GM23338 (cell line): Measurements from ENCODE around the gene DNM1L. TPM values are rescaled to one million over a fixed set of nuclear protein-coding genes. Genes with fewer than 3 reads are reported as not detected.

ENCODE experiments used
- ATAC-seq: fragments of 200-7000 bp; cut with Tn5 transposase; 3 replicates; pipeline ENCODE4 v1.9.1; 2020
- DNase-seq: peaks from one replicate; pipeline ENCODE4 v3.0.0-alpha.2; 2015; ENCODE audit warnings: low spot score
- H2AFZ ChIP-seq: fragments of 200-600 bp; sonication (generic); 2 replicates; pipeline ENCODE4 v1.8.0; 2016; ENCODE audit warnings: antibody characterized with exemption, mild to moderate bottlenecking, moderate library complexity
- H3F3A ChIP-seq: fragments of 200-600 bp; sonication (generic); replicated peaks from 2 replicates; pipeline ENCODE4 v1.8.0; 2017; ENCODE audit warnings: antibody characterized with exemption, mixed run types, low read depth
- H3K27ac ChIP-seq: fragments of 200-600 bp; sonication (generic); 2 replicates; pipeline ENCODE4 v1.6.1; 2016; ENCODE audit warnings: low read depth
- H3K27me3 ChIP-seq: fragments of 200-600 bp; sonication (generic); 2 replicates; pipeline ENCODE4 v1.8.0; 2016; ENCODE audit warnings: mild to moderate bottlenecking, mixed run types, moderate library complexity; ENCODE audit not compliant: insufficient read depth
- H3K36me3 ChIP-seq: fragments of 200-600 bp; sonication (generic); 2 replicates; pipeline ENCODE4 v1.8.0; 2016; ENCODE audit warnings: mild to moderate bottlenecking; ENCODE audit not compliant: insufficient read depth
- H3K4me1 ChIP-seq: fragments of 200-600 bp; sonication (generic); 2 replicates; pipeline ENCODE4 v1.8.0; 2016; ENCODE audit warnings: mild to moderate bottlenecking, moderate library complexity; ENCODE audit not compliant: insufficient read depth
- H3K4me2 ChIP-seq: fragments of 200-600 bp; sonication (generic); 2 replicates; pipeline ENCODE4 v1.7.1; 2017; ENCODE audit warnings: mixed run types
- H3K4me3 ChIP-seq: fragments of 200-600 bp; sonication (generic); 2 replicates; pipeline ENCODE4 v1.6.1; 2016; ENCODE audit warnings: mixed run types
- H3K79me2 ChIP-seq: fragments of 200-600 bp; sonication (generic); replicated peaks from 2 replicates; pipeline ENCODE4 v1.8.0; 2017; ENCODE audit warnings: mild to moderate bottlenecking; ENCODE audit not compliant: insufficient read depth
- H3K9me2 ChIP-seq: fragments of 200-600 bp; sonication (generic); 2 replicates; pipeline ENCODE4 v1.8.0; 2017; ENCODE audit not compliant: insufficient read depth
- H4K20me1 ChIP-seq: fragments of 200-600 bp; sonication (generic); replicated peaks from 2 replicates; pipeline ENCODE4 v1.8.0; 2017; ENCODE audit warnings: mild to moderate bottlenecking; ENCODE audit not compliant: insufficient read depth
- H3K27ac Mint-ChIP-seq: 2 replicates; pipeline ENCODE4 v1.8.0; 2020; ENCODE audit warnings: inconsistent platforms, mild to moderate bottlenecking, moderate library complexity, mixed read lengths
- H3K27me3 Mint-ChIP-seq: 3 replicates; pipeline ENCODE4 v1.8.0; 2022; ENCODE audit warnings: low read depth, mild to moderate bottlenecking, moderate library complexity, mixed read lengths, inconsistent platforms; ENCODE audit not compliant: insufficient read depth, poor library complexity
- H3K36me3 Mint-ChIP-seq: 3 replicates; pipeline ENCODE4 v1.8.0; 2021; ENCODE audit warnings: low read depth, mild to moderate bottlenecking, inconsistent platforms, moderate library complexity, mixed read lengths
- H3K4me1 Mint-ChIP-seq: 3 replicates; pipeline ENCODE4 v1.8.0; 2020; ENCODE audit warnings: mild to moderate bottlenecking, inconsistent platforms, mixed read lengths
- H3K4me3 Mint-ChIP-seq: 3 replicates; pipeline ENCODE4 v1.8.0; 2021; ENCODE audit warnings: moderate library complexity, mild to moderate bottlenecking, inconsistent platforms, mixed read lengths
- H3K9me3 Mint-ChIP-seq: 3 replicates; pipeline ENCODE4 v1.8.0; 2020; ENCODE audit warnings: moderate library complexity, mild to moderate bottlenecking, inconsistent platforms, mixed read lengths
- CTCF ChIP-seq, 2 experiments: fragments of 200-600 bp in 1 of 2; sonication (generic) in 1 of 2; conservative IDR thresholded peaks; 2 replicates each; pipeline versions ENCODE4 v1.5.1 to v1.6.1; 2016 to 2017; ENCODE audit warnings: antibody characterized with exemption in 2 of 2, low read depth in 2 of 2, mild to moderate bottlenecking in 2 of 2, moderate library complexity in 1 of 2
- EZH2 ChIP-seq: fragments of 200-600 bp; sonication (generic); IDR thresholded peaks from one replicate; pipeline ENCODE4 v1.8.0; 2017; ENCODE audit warnings: antibody characterized with exemption, mild to moderate bottlenecking, low read depth; ENCODE audit not compliant: unreplicated experiment
- NANOG ChIP-seq: IDR thresholded peaks from 2 replicates; pipeline ENCODE4 v1.6.1; 2016; ENCODE audit warnings: antibody characterized with exemption, borderline replicate concordance
- POLR2AphosphoS5 ChIP-seq: IDR thresholded peaks from 2 replicates; pipeline ENCODE4 v1.6.1; 2016; ENCODE audit warnings: antibody characterized with exemption, low read depth
- REST ChIP-seq: IDR thresholded peaks from one replicate; pipeline ENCODE4 v1.6.1; 2018; ENCODE audit warnings: antibody characterized with exemption; ENCODE audit not compliant: unreplicated experiment
- STAT1 ChIP-seq: IDR thresholded peaks from one replicate; pipeline ENCODE4 v1.6.1; 2016; ENCODE audit warnings: antibody characterized with exemption; ENCODE audit not compliant: unreplicated experiment
- ZNF114 ChIP-seq: fragments of 250-450 bp; sonication (Bioruptor Pico); IDR thresholded peaks from 2 replicates; pipeline ENCODE4 v1.5.0; 2020; ENCODE audit warnings: mild to moderate bottlenecking, moderate library complexity
- ZNF331 ChIP-seq: fragments of 250-450 bp; sonication (Bioruptor Pico); IDR thresholded peaks from 2 replicates; pipeline ENCODE4 v1.5.0; 2020; ENCODE audit warnings: low read depth, mild to moderate bottlenecking, moderate library complexity
- ZNF462 ChIP-seq: fragments of 250-450 bp; sonication (Bioruptor Pico); IDR thresholded peaks from 2 replicates; pipeline ENCODE4 v1.5.0; 2020; ENCODE audit warnings: mild to moderate bottlenecking, moderate library complexity
- polyA plus RNA-seq: library from polyadenylated mRNA; unstranded; fragments of >200 nt; fragmentation: Nextera tagmentation; extraction: Ambion mirVana; gene quantifications from 2 replicates; pipeline ENCODE4 v1.2.1, GENCODE V29; 2016
- total RNA-seq: library from RNA; depleted of rRNA; stranded (reverse); fragments of >200 nt; shearing (Covaris generic); gene quantifications from 2 replicates; pipeline ENCODE4 v1.2.3, GENCODE V29; 2014

Gene DNM1L
- total and polyA plus RNA-seq, 2 experiments from 2014 or later: 72.2 to 94.8 TPM

- DNase-seq: no peak
- no peak overlapping the region for H2AFZ ChIP-seq
Measured at GRCh38 chr12:32773691-32774090, 94.6 kb downstream of the DNM1L start.

GRCh38 chr12:32776258-32776657 is 97.2 kb downstream of the DNM1L start:
- no peaks in the 10 kb centered on the region for H3K9me3 Mint-ChIP-seq
- no peak overlapping the region for H3K27ac Mint-ChIP-seq
- H3K27ac ChIP-seq: no peak overlapping the region
- H3K36me3 ChIP-seq: no peaks in the 10 kb centered on the region
- H3K9me2 ChIP-seq: no peaks in the 10 kb centered on the region
- H4K20me1 ChIP-seq: no peaks in the 10 kb centered on the region
- H3K4me2 ChIP-seq: no peak overlapping the region
- H3K4me1 Mint-ChIP-seq: no peaks in the 10 kb centered on the region
- no peaks in the 10 kb centered on the region for H3K36me3 Mint-ChIP-seq
- TF ChIP-seq POLR2AphosphoS5: no peak
- TF ChIP-seq REST: no peak
- TF ChIP-seq ZNF462 (CRISPR knock-in tag): no peak
- TF ChIP-seq ZNF331: no peak
- no peak for TF ChIP-seq ZNF114
- no peak for TF ChIP-seq NANOG
- TF ChIP-seq STAT1: no peak
- TF ChIP-seq CTCF (conservative IDR thresholded peaks at IDR 0.05; ENCODE audit: low read depth in 2 of 2): no peak
- no peak overlapping the region for H3K4me3 ChIP-seq
- no peaks in the 10 kb centered on the region for H3K4me1 ChIP-seq
- no peak overlapping the region for H3K4me3 Mint-ChIP-seq
- ATAC-seq (no peak), DNase-seq (no peak)
- no peaks in the 10 kb centered on the region for H3F3A ChIP-seq
- H3K27me3 Mint-ChIP-seq: peaks cover 2% of the 10 kb centered on the region
- no peaks in the 10 kb centered on the region for H3K79me2 ChIP-seq
- no peak overlapping the region for H2AFZ ChIP-seq
- no peaks in the 10 kb centered on the region for H3K27me3 ChIP-seq

More at GRCh38 chr12:32773691-32774090, 94.6 kb downstream of the DNM1L start:
- Mint-ChIP-seq H3K36me3 (no peaks in the 10 kb centered on the region), H3K9me3 (no peaks in the 10 kb centered on the region), H3K4me1 (peaks cover 7% of the 10 kb centered on the region), H3K27ac (no peak overlapping the region), H3K4me3 (no peak overlapping the region), H3K27me3 (peaks cover 2% of the 10 kb centered on the region)
- Histone ChIP-seq H4K20me1 (no peaks in the 10 kb centered on the region), H3F3A (no peaks in the 10 kb centered on the region), H3K36me3 (no peaks in the 10 kb centered on the region), H3K4me3 (no peak overlapping the region), H3K4me2 (no peak overlapping the region), H3K79me2 (no peaks in the 10 kb centered on the region), H3K27ac (no peak overlapping the region), H3K4me1 (no peaks in the 10 kb centered on the region), H3K27me3 (no peaks in the 10 kb centered on the region), H3K9me2 (no peaks in the 10 kb centered on the region)
- TF ChIP-seq ZNF331 (no peak), ZNF114 (no peak), EZH2 (no peak)
- ATAC-seq: no peak
